ENCODE results near the gene SYT12. TPM values are rescaled to one million over a fixed set of nuclear protein-coding genes. Genes with fewer than 3 reads are reported as not detected.

The SYT12 gene
- total and polyA plus RNA-seq, 2 of the 13 experiments (the other 11 are each of a cell fraction or from before 2014, with no cell fraction given): 0.01 to 0.02 TPM

DNA sequence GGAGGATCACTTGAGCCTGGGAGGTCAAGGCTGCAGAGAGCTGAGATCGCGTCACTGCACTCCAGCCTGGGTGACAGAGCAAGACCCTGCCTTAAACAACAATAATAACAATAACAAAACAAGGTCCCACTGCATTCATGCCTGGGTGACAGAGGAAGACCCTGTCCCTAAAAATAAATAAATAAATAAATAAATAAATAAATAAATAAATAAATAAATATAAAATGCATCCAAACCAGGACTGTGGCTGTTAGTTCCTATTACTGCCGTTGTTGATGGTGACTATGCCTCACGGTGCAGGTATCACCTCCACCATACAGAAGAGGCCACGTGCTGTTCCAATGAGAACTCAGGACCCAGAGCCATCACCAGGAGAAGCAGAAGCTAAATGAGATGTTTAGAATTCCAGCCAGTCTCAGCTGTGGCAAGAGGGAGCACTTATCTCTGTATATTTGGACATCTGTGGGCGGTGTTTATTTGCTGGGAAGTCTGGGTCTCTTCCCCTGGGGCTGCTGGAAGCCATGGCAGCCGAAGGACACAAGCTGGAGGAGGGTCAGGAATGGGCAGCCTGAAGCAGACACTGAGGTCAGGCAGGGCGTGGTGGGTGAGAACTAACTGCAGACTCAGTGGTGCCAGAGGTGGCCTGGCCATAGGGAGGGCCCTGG, 26.2 kb upstream of the SYT12 start (continued):
- TF ChIP-seq, protein P1, sequence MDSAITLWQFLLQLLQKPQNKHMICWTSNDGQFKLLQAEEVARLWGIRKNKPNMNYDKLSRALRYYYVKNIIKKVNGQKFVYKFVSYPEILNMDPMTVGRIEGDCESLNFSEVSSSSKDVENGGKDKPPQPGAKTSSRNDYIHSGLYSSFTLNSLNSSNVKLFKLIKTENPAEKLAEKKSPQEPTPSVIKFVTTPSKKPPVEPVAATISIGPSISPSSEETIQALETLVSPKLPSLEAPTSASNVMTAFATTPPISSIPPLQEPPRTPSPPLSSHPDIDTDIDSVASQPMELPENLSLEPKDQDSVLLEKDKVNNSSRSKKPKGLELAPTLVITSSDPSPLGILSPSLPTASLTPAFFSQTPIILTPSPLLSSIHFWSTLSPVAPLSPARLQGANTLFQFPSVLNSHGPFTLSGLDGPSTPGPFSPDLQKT (CRISPR knock-in tag; IDR thresholded peaks at IDR 0.05; ENCODE audit: borderline replicate concordance): no peak
- TF ChIP-seq, protein P2, sequence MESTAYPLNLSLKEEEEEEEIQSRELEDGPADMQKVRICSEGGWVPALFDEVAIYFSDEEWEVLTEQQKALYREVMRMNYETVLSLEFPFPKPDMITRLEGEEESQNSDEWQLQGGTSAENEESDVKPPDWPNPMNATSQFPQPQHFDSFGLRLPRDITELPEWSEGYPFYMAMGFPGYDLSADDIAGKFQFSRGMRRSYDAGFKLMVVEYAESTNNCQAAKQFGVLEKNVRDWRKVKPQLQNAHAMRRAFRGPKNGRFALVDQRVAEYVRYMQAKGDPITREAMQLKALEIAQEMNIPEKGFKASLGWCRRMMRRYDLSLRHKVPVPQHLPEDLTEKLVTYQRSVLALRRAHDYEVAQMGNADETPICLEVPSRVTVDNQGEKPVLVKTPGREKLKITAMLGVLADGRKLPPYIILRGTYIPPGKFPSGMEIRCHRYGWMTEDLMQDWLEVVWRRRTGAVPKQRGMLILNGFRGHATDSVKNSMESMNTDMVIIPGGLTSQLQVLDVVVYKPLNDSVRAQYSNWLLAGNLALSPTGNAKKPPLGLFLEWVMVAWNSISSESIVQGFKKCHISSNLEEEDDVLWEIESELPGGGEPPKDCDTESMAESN (CRISPR knock-in tag; conservative IDR thresholded peaks at IDR 0.05): no peak
- TF ChIP-seq KAT8 (CRISPR knock-in tag; IDR thresholded peaks at IDR 0.05) (no peak), ZNF354B (CRISPR knock-in tag; IDR thresholded peaks at IDR 0.05) (no peak), ZFP90 (CRISPR knock-in tag; IDR thresholded peaks at IDR 0.05; ENCODE audit: borderline replicate concordance) (no peak), ZNF335 (CRISPR knock-in tag; IDR thresholded peaks at IDR 0.05) (no peak), HOXD1 (CRISPR knock-in tag; IDR thresholded peaks at IDR 0.05) (no peak; the same call in 1 of the 2 replicates), ZNF589 (CRISPR knock-in tag; conservative IDR thresholded peaks at IDR 0.05) (no peak), RFXANK (CRISPR knock-in tag; IDR thresholded peaks at IDR 0.05) (no peak), ARNT2 (CRISPR knock-in tag; IDR thresholded peaks at IDR 0.05; ENCODE audit: low read depth) (no peak), ZFYVE20 (CRISPR knock-in tag; IDR thresholded peaks at IDR 0.05; ENCODE audit: borderline replicate concordance, low read depth) (no peak), ZNF24 (IDR thresholded peaks at IDR 0.05) (no peak), ZNF543 (CRISPR knock-in tag; IDR thresholded peaks at IDR 0.05) (no peak), ZNF672 (CRISPR knock-in tag; IDR thresholded peaks at IDR 0.05) (no peak), PRMT3 (CRISPR knock-in tag; IDR thresholded peaks at IDR 0.05; ENCODE audit: borderline replicate concordance, low read depth) (no peak), ZNF749 (CRISPR knock-in tag; IDR thresholded peaks at IDR 0.05; ENCODE audit: borderline replicate concordance) (no peak), ZIK1 (CRISPR knock-in tag; IDR thresholded peaks at IDR 0.05; ENCODE audit: borderline replicate concordance, low read depth) (no peak), MED1 (CRISPR knock-in tag; IDR thresholded peaks at IDR 0.05) (peak; percentile 59), SSRP1 (CRISPR knock-in tag; IDR thresholded peaks at IDR 0.05) (no peak), FLYWCH1 (CRISPR knock-in tag; IDR thresholded peaks at IDR 0.05) (no peak), XRCC5 (optimal IDR thresholded peaks at IDR 0.05; ENCODE audit: low read length) (no peak), SMAD1 (CRISPR knock-in tag; IDR thresholded peaks at IDR 0.05; ENCODE audit: borderline replicate concordance, low read depth) (no peak), KMT2B (CRISPR knock-in tag; IDR thresholded peaks at IDR 0.05) (no peak)
- TF ChIP-seq, protein P3, sequence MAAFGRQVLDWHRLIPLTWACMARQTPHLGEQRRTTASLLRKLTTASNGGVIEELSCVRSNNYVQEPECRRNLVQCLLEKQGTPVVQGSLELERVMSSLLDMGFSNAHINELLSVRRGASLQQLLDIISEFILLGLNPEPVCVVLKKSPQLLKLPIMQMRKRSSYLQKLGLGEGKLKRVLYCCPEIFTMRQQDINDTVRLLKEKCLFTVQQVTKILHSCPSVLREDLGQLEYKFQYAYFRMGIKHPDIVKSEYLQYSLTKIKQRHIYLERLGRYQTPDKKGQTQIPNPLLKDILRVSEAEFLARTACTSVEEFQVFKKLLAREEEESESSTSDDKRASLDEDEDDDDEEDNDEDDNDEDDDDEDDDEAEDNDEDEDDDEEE (CRISPR knock-in tag; IDR thresholded peaks at IDR 0.05): no peak
- TF ChIP-seq, protein P4, sequence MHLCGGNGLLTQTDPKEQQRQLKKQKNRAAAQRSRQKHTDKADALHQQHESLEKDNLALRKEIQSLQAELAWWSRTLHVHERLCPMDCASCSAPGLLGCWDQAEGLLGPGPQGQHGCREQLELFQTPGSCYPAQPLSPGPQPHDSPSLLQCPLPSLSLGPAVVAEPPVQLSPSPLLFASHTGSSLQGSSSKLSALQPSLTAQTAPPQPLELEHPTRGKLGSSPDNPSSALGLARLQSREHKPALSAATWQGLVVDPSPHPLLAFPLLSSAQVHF (CRISPR knock-in tag; IDR thresholded peaks at IDR 0.05): no peak
- TF ChIP-seq, protein P5, sequence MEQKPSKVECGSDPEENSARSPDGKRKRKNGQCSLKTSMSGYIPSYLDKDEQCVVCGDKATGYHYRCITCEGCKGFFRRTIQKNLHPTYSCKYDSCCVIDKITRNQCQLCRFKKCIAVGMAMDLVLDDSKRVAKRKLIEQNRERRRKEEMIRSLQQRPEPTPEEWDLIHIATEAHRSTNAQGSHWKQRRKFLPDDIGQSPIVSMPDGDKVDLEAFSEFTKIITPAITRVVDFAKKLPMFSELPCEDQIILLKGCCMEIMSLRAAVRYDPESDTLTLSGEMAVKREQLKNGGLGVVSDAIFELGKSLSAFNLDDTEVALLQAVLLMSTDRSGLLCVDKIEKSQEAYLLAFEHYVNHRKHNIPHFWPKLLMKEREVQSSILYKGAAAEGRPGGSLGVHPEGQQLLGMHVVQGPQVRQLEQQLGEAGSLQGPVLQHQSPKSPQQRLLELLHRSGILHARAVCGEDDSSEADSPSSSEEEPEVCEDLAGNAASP (CRISPR knock-in tag; IDR thresholded peaks at IDR 0.05; ENCODE audit: borderline replicate concordance): peak; percentile 57; the same call in 1 of the 2 replicates

Data from HepG2 (cell line).